WERI-Rb-1 (cell line): Measurements from ENCODE around the gene RELN.

Experiments used
- DNase-seq: peaks from one replicate; pipeline ENCODE4 v3.0.0-alpha.2; 2020
- H3K27ac ChIP-seq: fragments of 250-450 bp; sonication (Bioruptor Pico); 2 replicates; pipeline ENCODE4 v1.5.1; 2020; ENCODE audit warnings: mild to moderate bottlenecking, moderate library complexity
- H3K27me3 ChIP-seq: fragments of 250-450 bp; sonication (Bioruptor Pico); 2 replicates; pipeline ENCODE4 v1.5.1; 2021; ENCODE audit warnings: mild to moderate bottlenecking, low read depth, moderate library complexity; ENCODE audit not compliant: insufficient read depth, severe bottlenecking
- H3K36me3 ChIP-seq: fragments of 250-450 bp; sonication (Bioruptor Pico); 2 replicates; pipeline ENCODE4 v1.5.1; 2020; ENCODE audit warnings: mild to moderate bottlenecking, moderate library complexity
- H3K4me3 ChIP-seq: 2 replicates; pipeline ENCODE4 v1.5.1; 2011; ENCODE audit warnings: low read depth, mild to moderate bottlenecking, control low read depth, low read length
- H3K9me3 ChIP-seq: fragments of 250-450 bp; sonication (Bioruptor Pico); 2 replicates; pipeline ENCODE4 v1.5.1; 2021; ENCODE audit warnings: mild to moderate bottlenecking, moderate library complexity; ENCODE audit not compliant: severe bottlenecking
- TF ChIP-seq, protein P1 (sequence below): IDR thresholded peaks from 2 replicates; pipeline ENCODE4 v1.5.1; 2011; ENCODE audit warnings: low read depth, mild to moderate bottlenecking, control low read depth, inconsistent platforms, low read length

RELN gene

DNA sequence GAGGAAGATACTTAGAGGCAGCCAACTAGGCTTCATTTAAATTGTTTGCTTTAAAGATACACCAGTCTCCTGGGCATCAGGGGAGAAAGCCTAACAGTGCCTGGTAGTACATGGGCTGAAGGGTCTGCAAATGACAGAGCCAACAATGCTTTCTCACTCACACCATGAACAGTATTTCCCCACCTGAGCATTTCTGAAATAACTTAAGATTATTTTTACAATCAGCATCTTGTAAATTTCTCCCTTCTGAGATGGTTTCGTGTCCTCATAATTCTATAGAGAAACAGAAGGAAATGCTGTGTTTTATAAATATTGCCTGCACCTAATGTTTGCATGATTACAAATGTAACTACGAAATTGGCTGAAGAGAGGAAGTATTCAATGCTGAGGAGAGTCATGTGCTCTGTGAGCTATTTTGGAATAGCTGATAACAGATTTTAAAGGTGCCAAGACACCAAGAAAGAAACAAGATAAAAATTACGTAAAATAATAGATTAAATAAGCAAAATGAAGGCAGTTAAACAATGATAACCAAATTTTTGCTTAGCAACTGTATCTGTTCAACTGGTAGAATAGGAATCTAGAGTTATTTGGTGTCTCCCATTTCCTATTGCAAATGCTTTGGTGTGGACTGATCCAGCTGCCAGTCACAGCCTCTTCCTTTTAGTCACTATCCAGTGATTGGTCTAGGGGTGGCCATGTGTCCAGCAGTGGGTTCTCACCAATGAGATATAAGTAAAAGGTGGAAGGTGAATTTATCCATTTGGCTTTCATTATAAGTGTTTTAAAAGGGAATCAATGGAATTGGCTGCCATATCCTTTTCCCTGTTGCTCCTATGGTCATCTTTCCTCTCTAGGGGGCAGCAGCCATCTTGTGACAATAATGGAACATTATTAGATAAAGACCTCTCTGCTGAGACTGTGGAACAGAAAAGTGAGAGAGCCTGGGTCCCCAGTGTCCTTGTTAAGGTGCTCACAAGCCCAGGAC is 375.5 kb downstream of the RELN start:
- TF ChIP-seq, protein P1, sequence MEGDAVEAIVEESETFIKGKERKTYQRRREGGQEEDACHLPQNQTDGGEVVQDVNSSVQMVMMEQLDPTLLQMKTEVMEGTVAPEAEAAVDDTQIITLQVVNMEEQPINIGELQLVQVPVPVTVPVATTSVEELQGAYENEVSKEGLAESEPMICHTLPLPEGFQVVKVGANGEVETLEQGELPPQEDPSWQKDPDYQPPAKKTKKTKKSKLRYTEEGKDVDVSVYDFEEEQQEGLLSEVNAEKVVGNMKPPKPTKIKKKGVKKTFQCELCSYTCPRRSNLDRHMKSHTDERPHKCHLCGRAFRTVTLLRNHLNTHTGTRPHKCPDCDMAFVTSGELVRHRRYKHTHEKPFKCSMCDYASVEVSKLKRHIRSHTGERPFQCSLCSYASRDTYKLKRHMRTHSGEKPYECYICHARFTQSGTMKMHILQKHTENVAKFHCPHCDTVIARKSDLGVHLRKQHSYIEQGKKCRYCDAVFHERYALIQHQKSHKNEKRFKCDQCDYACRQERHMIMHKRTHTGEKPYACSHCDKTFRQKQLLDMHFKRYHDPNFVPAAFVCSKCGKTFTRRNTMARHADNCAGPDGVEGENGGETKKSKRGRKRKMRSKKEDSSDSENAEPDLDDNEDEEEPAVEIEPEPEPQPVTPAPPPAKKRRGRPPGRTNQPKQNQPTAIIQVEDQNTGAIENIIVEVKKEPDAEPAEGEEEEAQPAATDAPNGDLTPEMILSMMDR: peak; percentile 31; the same call in 1 of the 2 replicates
- no peak overlapping the region for H3K27ac ChIP-seq
- DNase-seq: peak; percentile 47
- no peaks in the 10 kb centered on the region for H3K27me3 ChIP-seq
- H3K9me3 ChIP-seq: no peaks in the 10 kb centered on the region
- no peak overlapping the region for H3K4me3 ChIP-seq
- no peaks in the 10 kb centered on the region for H3K36me3 ChIP-seq

DNA sequence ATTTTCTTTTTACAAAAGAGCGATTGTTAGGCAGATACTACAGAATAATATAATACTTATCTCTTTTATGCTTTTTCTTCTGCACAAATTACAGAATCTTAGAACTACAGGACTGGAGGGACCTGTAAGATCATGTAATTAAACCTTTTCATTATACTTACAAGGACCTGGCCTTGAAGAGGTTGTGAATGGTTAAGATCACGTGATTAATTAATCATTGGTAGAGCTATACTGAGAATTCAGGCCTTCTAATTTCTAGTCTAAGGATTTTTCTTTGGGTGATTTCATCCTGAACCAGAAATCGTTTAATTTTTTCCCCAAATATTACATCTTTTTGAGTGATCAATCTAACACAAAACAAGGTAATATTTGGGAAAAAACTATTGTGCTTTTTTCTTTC is 379.7 kb downstream of the RELN start:
- H3K4me3 ChIP-seq: no peak overlapping the region
- H3K36me3 ChIP-seq: no peaks in the 10 kb centered on the region
- TF ChIP-seq, protein P1: no peak

DNA sequence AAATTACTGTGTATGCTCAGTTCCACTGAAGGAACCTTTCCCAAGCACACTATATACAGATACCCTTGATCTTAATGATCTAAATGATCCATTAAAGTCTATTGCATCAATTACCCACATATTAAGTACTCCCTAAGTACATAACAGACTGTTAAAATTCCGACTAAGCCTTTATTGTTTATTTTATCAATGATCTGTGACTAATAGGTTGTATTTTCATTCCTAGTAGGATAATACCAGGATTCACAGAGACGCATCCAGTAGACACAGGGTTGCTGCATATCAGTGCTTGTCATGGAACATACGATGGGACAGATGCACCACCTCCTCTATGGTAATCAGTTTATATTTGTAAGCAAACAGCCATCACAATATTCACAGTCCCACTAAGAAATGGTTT is 383.8 kb downstream of the RELN start:
- no peaks in the 10 kb centered on the region for H3K9me3 ChIP-seq
- DNase-seq: no peak
- no peak overlapping the region for H3K27ac ChIP-seq
- H3K36me3 ChIP-seq: no peaks in the 10 kb centered on the region
- TF ChIP-seq, protein P1: no peak
- no peak overlapping the region for H3K4me3 ChIP-seq
- H3K27me3 ChIP-seq: no peaks in the 10 kb centered on the region

More for the DNA sequence above, 379.7 kb downstream of the RELN start:
- DNase-seq: no peak
- Histone ChIP-seq H3K27ac (no peak overlapping the region), H3K27me3 (no peaks in the 10 kb centered on the region), H3K9me3 (no peaks in the 10 kb centered on the region)

DNA sequence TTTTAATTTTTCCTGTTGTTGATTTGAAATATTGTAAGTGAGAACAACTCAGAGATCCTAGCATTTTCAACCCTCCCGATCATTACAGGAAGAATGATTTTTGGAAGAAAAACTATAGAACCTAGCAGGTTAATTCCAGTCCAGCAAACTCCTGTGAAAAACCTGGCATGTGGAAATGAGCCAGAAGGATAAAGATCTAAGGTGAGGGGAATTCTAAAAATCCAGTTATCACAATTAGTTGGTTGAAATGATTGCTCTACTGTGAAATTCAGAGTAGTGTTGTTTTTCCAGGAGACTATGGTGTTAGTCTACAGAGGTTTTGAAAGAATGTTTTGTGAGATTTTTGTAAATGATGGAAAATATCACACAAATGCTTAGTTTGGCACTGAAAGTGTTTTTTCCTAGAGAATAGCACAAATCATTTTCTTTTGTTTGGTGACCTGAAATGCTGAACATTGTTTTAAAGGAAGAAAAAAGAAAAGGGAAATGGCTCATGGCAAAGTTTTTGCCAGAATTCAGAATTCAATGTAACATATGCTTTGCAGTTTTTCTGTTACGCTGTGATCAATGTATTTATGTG is 391.0 kb downstream of the RELN start:
- TF ChIP-seq, protein P1: no peak
- H3K27ac ChIP-seq: no peak overlapping the region
- H3K36me3 ChIP-seq: no peaks in the 10 kb centered on the region
- H3K4me3 ChIP-seq: no peak overlapping the region
- H3K9me3 ChIP-seq: no peaks in the 10 kb centered on the region
- H3K27me3 ChIP-seq: no peaks in the 10 kb centered on the region
- no peak for DNase-seq

DNA sequence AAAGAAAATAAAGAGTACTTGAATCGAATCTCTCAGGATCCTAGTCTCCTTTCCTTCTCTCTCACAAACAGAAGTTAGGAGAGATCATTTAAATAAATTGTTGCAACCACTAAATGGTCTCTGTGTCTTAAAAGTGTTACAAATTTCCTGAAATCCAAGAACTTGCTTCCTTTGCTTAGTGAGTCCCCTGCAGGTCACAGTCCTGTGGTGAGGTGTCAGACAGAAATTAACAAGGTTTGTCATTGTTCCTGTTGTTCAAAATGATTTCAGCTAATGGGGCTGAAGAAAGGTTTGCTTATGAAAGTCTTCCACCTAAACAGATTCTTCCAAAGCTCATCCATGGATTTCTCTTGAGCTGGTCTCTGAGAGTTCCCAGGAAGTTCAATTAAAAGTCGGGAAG is 391.9 kb downstream of the RELN start:
- TF ChIP-seq, protein P1: no peak
- DNase-seq: no peak
- H3K4me3 ChIP-seq: no peak overlapping the region
- H3K9me3 ChIP-seq: no peaks in the 10 kb centered on the region
- H3K27ac ChIP-seq: no peak overlapping the region
- no peaks in the 10 kb centered on the region for H3K36me3 ChIP-seq
- no peaks in the 10 kb centered on the region for H3K27me3 ChIP-seq
